IMR-90 (cell line): ENCODE data around the gene ANKMY1. TPM values are rescaled to one million over a fixed set of nuclear protein-coding genes. Genes with fewer than 3 reads are reported as not detected.

Experiments
- ATAC-seq: fragments of 200-7000 bp; cut with Tn5 transposase; 2 replicates; pipeline ENCODE4 v1.9.1; 2020; ENCODE audit warnings: low read depth, mild to moderate bottlenecking, moderate library complexity
- BruUV-seq: library from RNA; stranded (reverse); fragments of 400-500 nt; replicated peaks from 2 replicates; lab custom pipeline; 2021; lab: Mats Ljungman, UMichigan
- CTCF ChIA-PET: fragments of 300-600 bp; formaldehyde crosslinking; extraction: SDS; loops from one replicate; lab custom pipeline; 2021; ENCODE audit warnings: antibody characterized with exemption; lab: Yijun Ruan, JAX
- POLR2A ChIA-PET: fragments of 300-600 bp; sonication (Branson Sonifier 250); formaldehyde crosslinking; loops from one replicate; lab custom pipeline; 2022; ENCODE audit warnings: antibody characterized with exemption; ENCODE audit not compliant: unreplicated experiment; lab: Charles Lee
- DNase-seq: peaks from one replicate; pipeline ENCODE4 v3.0.0; 2013
- H2AFZ ChIP-seq: replicated peaks from 2 replicates; pipeline ENCODE3; 2013; ENCODE audit warnings: low read length, mild to moderate bottlenecking; ENCODE audit not compliant: poor library complexity
- H2AK5ac ChIP-seq: 2 replicates; pipeline ENCODE4 v1.6.1; 2013; ENCODE audit warnings: low read depth, low read length, inconsistent platforms
- H2AK9ac ChIP-seq: replicated peaks from 2 replicates; pipeline ENCODE3; 2013; ENCODE audit warnings: mild to moderate bottlenecking, low read depth, low read length, moderate library complexity; ENCODE audit not compliant: poor library complexity
- H2BK120ac ChIP-seq: 2 replicates; pipeline ENCODE4 v1.6.1; 2013; ENCODE audit warnings: low read depth, low read length, inconsistent platforms
- H2BK15ac ChIP-seq: 3 replicates; pipeline ENCODE4 v1.6.1; 2013; ENCODE audit warnings: low read depth, low read length, inconsistent platforms
- H2BK20ac ChIP-seq: 2 replicates; pipeline ENCODE4 v1.6.1; 2013; ENCODE audit warnings: low read depth, mild to moderate bottlenecking, inconsistent platforms, low read length, moderate library complexity
- H2BK5ac ChIP-seq: 2 replicates; pipeline ENCODE4 v1.6.1; 2013; ENCODE audit warnings: mild to moderate bottlenecking, low read depth, low read length, inconsistent platforms; ENCODE audit not compliant: poor library complexity, severe bottlenecking
- H3K14ac ChIP-seq: replicated peaks from 2 replicates; pipeline ENCODE4 v1.6.1; 2013; ENCODE audit warnings: low read depth, low read length, inconsistent platforms
- H3K18ac ChIP-seq: 2 replicates; pipeline ENCODE4 v1.6.1; 2013; ENCODE audit warnings: low read depth, low read length, control low read depth
- H3K23ac ChIP-seq: 2 replicates; pipeline ENCODE4 v1.6.1; 2013; ENCODE audit warnings: low read depth, low read length, inconsistent platforms
- H3K27ac ChIP-seq: 2 replicates; pipeline ENCODE4 v1.5.1; 2013; ENCODE audit warnings: mild to moderate bottlenecking, control low read depth, low read length; ENCODE audit not compliant: insufficient read depth
- H3K27me3 ChIP-seq: 2 replicates; pipeline ENCODE4 v1.6.1; 2013; ENCODE audit warnings: low read length; ENCODE audit not compliant: control insufficient read depth, insufficient read depth
- H3K36me3 ChIP-seq: 2 replicates; pipeline ENCODE4 v1.6.1; 2013; ENCODE audit warnings: low read length, mixed read lengths; ENCODE audit not compliant: control insufficient read depth, insufficient read depth
- H3K4ac ChIP-seq: 2 replicates; pipeline ENCODE4 v1.6.1; 2013; ENCODE audit warnings: low read depth, low read length, inconsistent platforms
- H3K4me1 ChIP-seq: 2 replicates; pipeline ENCODE4 v1.6.1; 2013; ENCODE audit warnings: low read length, mixed read lengths; ENCODE audit not compliant: control insufficient read depth, insufficient read depth
- H3K4me2 ChIP-seq: 2 replicates; pipeline ENCODE4 v1.6.1; 2013; ENCODE audit warnings: low read depth, mild to moderate bottlenecking, control low read depth, low read length, moderate library complexity
- H3K4me3 ChIP-seq: 2 replicates; pipeline ENCODE4 v1.5.1; 2013; ENCODE audit warnings: low read depth, mild to moderate bottlenecking, control low read depth, low read length, moderate library complexity; ENCODE audit not compliant: insufficient read depth
- H3K56ac ChIP-seq: 2 replicates; pipeline ENCODE4 v1.6.1; 2013; ENCODE audit warnings: low read length, inconsistent platforms; ENCODE audit not compliant: insufficient read depth; ENCODE audit errors: extremely low read depth
- H3K79me1 ChIP-seq, 2 experiments: 2 replicates each; pipeline ENCODE4 v1.6.1; 2013; ENCODE audit warnings: low read length in 2 of 2, inconsistent platforms in 1 of 2, low read depth in 1 of 2
- H3K9ac ChIP-seq: 2 replicates; pipeline ENCODE4 v1.6.1; 2013; ENCODE audit warnings: low read depth, low read length, control low read depth
- H3K9me1 ChIP-seq: 2 replicates; pipeline ENCODE4 v1.6.1; 2013; ENCODE audit warnings: low read length, inconsistent platforms; ENCODE audit not compliant: insufficient read depth
- H3K9me3 ChIP-seq: 2 replicates; pipeline ENCODE4 v1.6.1; 2013; ENCODE audit warnings: low read length; ENCODE audit not compliant: control insufficient read depth, insufficient read depth
- H4K20me1 ChIP-seq: 2 replicates; pipeline ENCODE4 v1.6.1; 2013; ENCODE audit warnings: low read length, inconsistent platforms; ENCODE audit not compliant: insufficient read depth
- H4K5ac ChIP-seq: 2 replicates; pipeline ENCODE4 v1.6.1; 2013; ENCODE audit warnings: mild to moderate bottlenecking, low read depth, low read length, control low read depth
- H4K8ac ChIP-seq, 2 experiments: 2 replicates each; pipeline ENCODE4 v1.6.1; 2013; ENCODE audit warnings: low read depth in 2 of 2, low read length in 2 of 2, control low read depth in 1 of 2, inconsistent platforms in 1 of 2
- H4K91ac ChIP-seq: 2 replicates; pipeline ENCODE4 v1.6.1; 2013; ENCODE audit warnings: low read depth, low read length, inconsistent platforms; ENCODE audit not compliant: insufficient read depth
- BHLHE40 ChIP-seq: fragments of 150-350 bp; IDR thresholded peaks from 2 replicates; pipeline ENCODE4 v1.6.1; 2016; ENCODE audit warnings: mild to moderate bottlenecking, low read depth, low read length
- CEBPB ChIP-seq: IDR thresholded peaks from 2 replicates; pipeline ENCODE4 v1.6.1; 2012; ENCODE audit warnings: low read depth, low read length, improper control_type of control experiment
- CHD1 ChIP-seq: IDR thresholded peaks from 2 replicates; pipeline ENCODE4 v1.6.1; 2012; ENCODE audit warnings: low read depth, low read length, improper control_type of control experiment
- CTCF ChIP-seq: conservative IDR thresholded peaks from 2 replicates; pipeline ENCODE4 v1.5.1; 2012; ENCODE audit warnings: mild to moderate bottlenecking, low read depth, low read length, improper control_type of control experiment
- ELK1 ChIP-seq: fragments of 150-350 bp; IDR thresholded peaks from 2 replicates; pipeline ENCODE4 v1.6.1; 2016; ENCODE audit warnings: low read depth, mild to moderate bottlenecking, low read length, moderate library complexity, borderline replicate concordance
- FOS ChIP-seq: fragments of 150-350 bp; IDR thresholded peaks from 2 replicates; pipeline ENCODE4 v1.6.1; 2016; ENCODE audit warnings: low read depth, low read length
- MAFK ChIP-seq: IDR thresholded peaks from 2 replicates; pipeline ENCODE4 v1.6.1; 2012; ENCODE audit warnings: low read depth, low read length, improper control_type of control experiment
- MAZ ChIP-seq: IDR thresholded peaks from 2 replicates; pipeline ENCODE4 v1.6.1; 2012; ENCODE audit warnings: low read depth, mild to moderate bottlenecking, low read length, improper control_type of control experiment, moderate library complexity, borderline replicate concordance
- MXI1 ChIP-seq: IDR thresholded peaks from 2 replicates; pipeline ENCODE4 v1.6.1; 2012; ENCODE audit warnings: low read depth, mild to moderate bottlenecking, low read length, moderate library complexity, borderline replicate concordance
- NFE2L2 ChIP-seq: fragments of 150-350 bp; IDR thresholded peaks from 2 replicates; pipeline ENCODE4 v1.6.1; 2016; ENCODE audit warnings: low read depth, mild to moderate bottlenecking, low read length
- POLR2A ChIP-seq: IDR thresholded peaks from 2 replicates; pipeline ENCODE4 v1.6.1; 2012; ENCODE audit warnings: mild to moderate bottlenecking, low read depth, low read length
- RAD21 ChIP-seq: IDR thresholded peaks from 2 replicates; pipeline ENCODE4 v1.6.1; 2012; ENCODE audit warnings: low read length, improper control_type of control experiment
- RCOR1 ChIP-seq: IDR thresholded peaks from 2 replicates; pipeline ENCODE4 v1.6.1; 2012; ENCODE audit warnings: mild to moderate bottlenecking, low read length, improper control_type of control experiment; ENCODE audit not compliant: insufficient replicate concordance
- RFX5 ChIP-seq: IDR thresholded peaks from 2 replicates; pipeline ENCODE4 v1.8.0; 2012; ENCODE audit warnings: low read depth, mild to moderate bottlenecking, low read length, moderate library complexity
- SMC3 ChIP-seq: fragments of 150-350 bp; IDR thresholded peaks from 2 replicates; pipeline ENCODE4 v1.6.1; 2016; ENCODE audit warnings: low read depth, mild to moderate bottlenecking, antibody characterized with exemption, low read length, moderate library complexity
- USF2 ChIP-seq: fragments of 150-350 bp; IDR thresholded peaks from 2 replicates; pipeline ENCODE4 v1.6.1; 2017; ENCODE audit warnings: mild to moderate bottlenecking, antibody characterized with exemption, low read length, low read depth
- WGBS, 2 experiments: methylation state at CpG; one replicate each; pipeline versions ENCODE4 v1.1.5 to v1.1.7; 2013; ENCODE audit warnings: missing lambda C conversion rate in 2 of 2; ENCODE audit not compliant: insufficient read length in 1 of 2; ENCODE audit errors: extremely low coverage in 2 of 2; 5-methylcytosine and 5-hydroxymethylcytosine counted together
- dilution Hi-C: fragments of 300-500 bp; cut with HindIII; formaldehyde crosslinking; loops from one replicate; pipeline ENCODE4 v1.14.3; 2018; ENCODE audit warnings: low sequenced_read_pairs; ENCODE audit not compliant: unreplicated experiment
- in situ Hi-C: fragments of 300-500 bp; cut with MboI; formaldehyde crosslinking; loops from 3 replicates; pipeline ENCODE4 v1.14.3; 2019; ENCODE audit warnings: low sequenced_read_pairs, inconsistent platforms, mixed read lengths
- intact Hi-C: fragments of 100-400 bp; cut with micrococcal nuclease; formaldehyde crosslinking; loops from 2 replicates; pipeline ENCODE4 v1.10.0; 2022
- polyA plus RNA-seq, 3 experiments: library from polyadenylated mRNA; depleted of rRNA; stranded (reverse); fragments of >200 nt; gene quantifications; 2 replicates each; pipeline ENCODE4 v1.2.3, GENCODE V29; 2012; ENCODE audit warnings: low replicate concordance in 1 of 3
- total RNA-seq: library from RNA; depleted of rRNA; stranded (reverse); fragments of >200 nt; gene quantifications from 2 replicates; pipeline ENCODE4 v1.2.3, GENCODE V29; 2012

ANKMY1 gene
- total and polyA plus RNA-seq, 2 of the 4 experiments (the other 2 are of a cell fraction), result 2.9 to 5.5 TPM

GRCh38 chr2:240466579-240467148 lies 91.1 kb downstream of the ANKMY1 start:
- Histone ChIP-seq H3K4me1 (no peaks in the 10 kb centered on the region), H3K9me1 (peaks cover 11% of the 10 kb centered on the region), H3K9me3 (no peaks in the 10 kb centered on the region), H3K14ac (no peak overlapping the region), H3K4ac (no peak overlapping the region), H4K8ac (no peak overlapping the region), H3K4me2 (no peak overlapping the region), H2BK20ac (no peak overlapping the region), H3K56ac (no peak overlapping the region), H3K27ac (no peak overlapping the region), H3K9ac (no peak overlapping the region), H3K18ac (no peak overlapping the region), H2AK9ac (no peak overlapping the region), H2BK120ac (no peak overlapping the region), H3K27me3 (no peaks in the 10 kb centered on the region), H2BK15ac (no peak overlapping the region), H4K20me1 (peaks cover 18% of the 10 kb centered on the region; the same call in 1 of the 2 replicates), H4K91ac (no peak overlapping the region), H3K79me1 (0 out of 4 replicates have a peak, but pooled peaks cover 0 to 3% of the 10 kb centered on the region in 2 experiments), H4K5ac (no peak overlapping the region), H3K4me3 (no peak overlapping the region), H3K23ac (no peak overlapping the region), H2BK5ac (no peak overlapping the region), H2AK5ac (no peak overlapping the region), H2AFZ (no peak overlapping the region), H3K36me3 (peaks cover 37% of the 10 kb centered on the region)
- dilution Hi-C loops (no loop called here), in situ Hi-C loops (no loop called here), intact Hi-C loops (no loop called here)
- ChIA-PET CTCF (no interaction called here), POLR2A (no interaction called here)
- ATAC-seq (no peak), DNase-seq (no peak)
- no peak for TF ChIP-seq POLR2A
- TF ChIP-seq MAFK, result no peak
- TF ChIP-seq RFX5, result no peak
- TF ChIP-seq MXI1, result no peak
- TF ChIP-seq CHD1, result no peak
- no peak for TF ChIP-seq RAD21
- TF ChIP-seq USF2, result no peak
- no peak for TF ChIP-seq RCOR1
- no peak for TF ChIP-seq MAZ
- TF ChIP-seq CTCF, result no peak
- TF ChIP-seq FOS, result no peak
- TF ChIP-seq BHLHE40, result no peak
- TF ChIP-seq NFE2L2, result no peak
- TF ChIP-seq SMC3, result no peak
- TF ChIP-seq CEBPB, result no peak
- no peak for TF ChIP-seq ELK1
- WGBS, 2 experiments, result 80% methylated on average over 3 of the region's 19 CpGs; no CpG with 5 or more reads in 1 of the 2 experiments
- BruUV-seq, result no TSS peak
